ENCODE measurements around the gene MYEOV. TPM values are rescaled to one million over a fixed set of nuclear protein-coding genes. Genes with fewer than 3 reads are reported as not detected.

MYEOV gene
- total and polyA plus RNA-seq, 2 donors (not counting 1 experiment from before 2014, with no cell fraction given) = 0.72 TPM; not detected in 1

DNA sequence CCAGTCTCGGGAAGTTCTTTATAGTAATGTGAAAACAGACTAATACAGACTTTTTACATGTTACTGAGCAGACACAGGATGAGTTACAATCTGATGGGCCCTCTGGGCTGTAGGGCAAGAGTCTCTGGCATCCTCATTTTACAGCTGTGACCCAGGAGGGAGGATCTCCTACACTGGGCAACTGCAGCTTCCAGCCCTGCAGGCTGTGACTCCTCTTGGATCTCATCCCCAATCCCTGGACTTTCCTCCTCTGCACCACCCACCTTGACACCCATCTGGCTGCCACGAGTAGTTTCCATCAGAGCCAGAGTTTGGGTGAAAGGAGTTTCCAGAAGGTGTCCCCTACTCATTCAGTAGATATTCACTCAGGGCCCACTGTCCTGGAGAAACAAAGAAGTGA, 48.9 kb upstream of the MYEOV start:
- no peaks in the 10 kb centered on the region for H3K36me3 ChIP-seq (replicated peaks in 1 of 2; ENCODE audit: control extremely low read depth in 1 of 2, control insufficient read depth in 1 of 2, extremely low read depth in 1 of 2, insufficient read depth in 2 of 2, low read length in 1 of 2)
- no peak overlapping the region for H3K9ac ChIP-seq (ENCODE audit: low read length)
- H3K79me2 ChIP-seq (ENCODE audit: control insufficient read depth, insufficient read depth, low read length) = no peaks in the 10 kb centered on the region
- no peak overlapping the region for H3K4me3 ChIP-seq (ENCODE audit: control extremely low read depth in 1 of 5, extremely low read depth in 1 of 5, insufficient read depth in 1 of 5, low read depth in 2 of 5, low read length in 4 of 5)
- intact Hi-C loops (cut with micrococcal nuclease) = no loop called here
- no peaks in the 10 kb centered on the region for H3K27me3 ChIP-seq (replicated peaks in 1 of 4; ENCODE audit: control extremely low read depth in 1 of 4, control insufficient read depth in 3 of 4, insufficient read depth in 4 of 4, low read length in 3 of 4)
- TF ChIP-seq, protein P1, sequence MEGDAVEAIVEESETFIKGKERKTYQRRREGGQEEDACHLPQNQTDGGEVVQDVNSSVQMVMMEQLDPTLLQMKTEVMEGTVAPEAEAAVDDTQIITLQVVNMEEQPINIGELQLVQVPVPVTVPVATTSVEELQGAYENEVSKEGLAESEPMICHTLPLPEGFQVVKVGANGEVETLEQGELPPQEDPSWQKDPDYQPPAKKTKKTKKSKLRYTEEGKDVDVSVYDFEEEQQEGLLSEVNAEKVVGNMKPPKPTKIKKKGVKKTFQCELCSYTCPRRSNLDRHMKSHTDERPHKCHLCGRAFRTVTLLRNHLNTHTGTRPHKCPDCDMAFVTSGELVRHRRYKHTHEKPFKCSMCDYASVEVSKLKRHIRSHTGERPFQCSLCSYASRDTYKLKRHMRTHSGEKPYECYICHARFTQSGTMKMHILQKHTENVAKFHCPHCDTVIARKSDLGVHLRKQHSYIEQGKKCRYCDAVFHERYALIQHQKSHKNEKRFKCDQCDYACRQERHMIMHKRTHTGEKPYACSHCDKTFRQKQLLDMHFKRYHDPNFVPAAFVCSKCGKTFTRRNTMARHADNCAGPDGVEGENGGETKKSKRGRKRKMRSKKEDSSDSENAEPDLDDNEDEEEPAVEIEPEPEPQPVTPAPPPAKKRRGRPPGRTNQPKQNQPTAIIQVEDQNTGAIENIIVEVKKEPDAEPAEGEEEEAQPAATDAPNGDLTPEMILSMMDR (IDR thresholded peaks at IDR 0.05) = no peak
- no peak for TF ChIP-seq EZH2 (IDR thresholded peaks at IDR 0.05; ENCODE audit: borderline replicate concordance, insufficient read depth, low read depth, low read length, poor library complexity, severe bottlenecking)
- no peaks in the 10 kb centered on the region for H4K20me1 ChIP-seq (ENCODE audit: control insufficient read depth, insufficient read depth, low read length, poor library complexity, severe bottlenecking)
- no peak overlapping the region for H3K4me2 ChIP-seq (replicated peaks; ENCODE audit: low read depth, low read length, poor library complexity, severe bottlenecking)
- no peaks in the 10 kb centered on the region for H3K9me3 Mint-ChIP-seq (ENCODE audit: insufficient read depth)
- CTCF ChIA-PET = no interaction called here
- POLR2A ChIA-PET = no interaction called here
- no peak for ATAC-seq (ENCODE audit: low read depth)
- WGBS (ENCODE audit: insufficient coverage) = no CpG with 5 or more reads among the region's 2 CpGs
- no peak overlapping the region for H3K27ac ChIP-seq (ENCODE audit: low read length in 2 of 2)
- no peak overlapping the region for H3K4me3 Mint-ChIP-seq
- peaks cover 7 to 9% of the 10 kb centered on the region in 2 donors for H3K4me1 ChIP-seq (ENCODE audit: control insufficient read depth in 2 of 2, insufficient read depth in 2 of 2, low read length in 2 of 2)
- no peak overlapping the region for H2AFZ ChIP-seq (ENCODE audit: insufficient read depth, low read depth, low read length, poor library complexity, severe bottlenecking)
- no peak overlapping the region for H3K27ac Mint-ChIP-seq
- H3K27me3 Mint-ChIP-seq = peaks cover 7% of the 10 kb centered on the region
- DNase-seq = no peak
- peaks cover 0 to 9% (median 0%) of the 10 kb centered on the region in 3 donors for H3K9me3 ChIP-seq (ENCODE audit: control extremely low read depth in 1 of 3, control insufficient read depth in 2 of 3, insufficient read depth in 1 of 3, low read length in 2 of 3)
- peaks cover 11% of the 10 kb centered on the region for H3K4me1 Mint-ChIP-seq

DNA sequence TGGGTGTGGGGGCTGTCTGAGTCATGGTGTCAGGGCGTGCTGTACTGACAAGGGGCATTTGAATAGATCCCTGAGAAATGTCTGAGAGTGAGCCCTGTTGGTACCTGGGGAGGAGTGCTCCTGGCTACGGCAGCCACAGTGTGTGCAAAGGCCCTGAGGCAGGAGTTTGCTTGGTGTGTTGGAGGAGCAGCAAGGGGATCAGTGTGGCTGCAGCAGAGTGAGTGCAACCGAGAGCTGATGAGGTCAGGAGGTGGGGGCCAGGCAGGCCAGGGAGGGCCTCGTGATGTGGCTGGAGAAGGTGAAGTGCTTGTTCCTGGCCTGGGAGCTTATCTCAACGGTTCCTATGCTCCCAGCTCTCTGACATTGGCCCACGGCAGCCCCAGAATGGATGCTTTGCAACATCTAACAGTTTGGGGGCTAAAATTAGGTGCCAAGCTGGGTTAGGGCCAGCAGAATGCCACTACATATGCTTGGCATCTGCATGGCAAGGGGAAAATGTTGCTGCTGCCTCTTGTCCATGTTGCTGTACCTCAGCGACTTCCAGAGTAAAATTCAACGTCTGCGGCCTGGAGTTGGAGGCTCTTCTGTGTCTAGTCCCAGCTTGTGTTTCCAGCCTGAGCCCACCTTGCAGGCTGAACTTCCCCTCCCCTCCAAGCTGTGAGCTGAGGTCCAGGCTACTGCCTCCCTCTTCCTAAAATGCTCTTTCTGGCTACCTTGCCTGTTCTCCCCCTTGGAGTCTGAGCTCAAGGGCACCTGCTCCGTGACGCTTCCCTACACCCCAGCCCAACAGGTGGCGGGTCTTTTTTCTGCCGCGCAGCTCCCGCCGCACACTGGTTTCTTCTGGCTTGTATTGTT, 48.2 kb upstream of the MYEOV start:
- Histone ChIP-seq H3K9me3 (ENCODE audit: control extremely low read depth in 1 of 3, control insufficient read depth in 2 of 3, insufficient read depth in 1 of 3, low read length in 2 of 3) (peaks cover 0 to 9% (median 0%) of the 10 kb centered on the region in 3 donors), H4K20me1 (ENCODE audit: control insufficient read depth, insufficient read depth, low read length, poor library complexity, severe bottlenecking) (no peaks in the 10 kb centered on the region), H3K27ac (ENCODE audit: low read length in 2 of 2) (no peak overlapping the region), H3K4me2 (replicated peaks; ENCODE audit: low read depth, low read length, poor library complexity, severe bottlenecking) (no peak overlapping the region), H3K9ac (ENCODE audit: low read length) (no peak overlapping the region), H3K36me3 (replicated peaks in 1 of 2; ENCODE audit: control extremely low read depth in 1 of 2, control insufficient read depth in 1 of 2, extremely low read depth in 1 of 2, insufficient read depth in 2 of 2, low read length in 1 of 2) (no peaks in the 10 kb centered on the region), H3K4me3 (ENCODE audit: control extremely low read depth in 1 of 5, extremely low read depth in 1 of 5, insufficient read depth in 1 of 5, low read depth in 2 of 5, low read length in 4 of 5) (no peak overlapping the region), H3K4me1 (ENCODE audit: control insufficient read depth in 2 of 2, insufficient read depth in 2 of 2, low read length in 2 of 2) (peaks cover 7 to 9% of the 10 kb centered on the region in 2 donors), H2AFZ (ENCODE audit: insufficient read depth, low read depth, low read length, poor library complexity, severe bottlenecking) (no peak overlapping the region), H3K27me3 (replicated peaks in 1 of 4; ENCODE audit: control extremely low read depth in 1 of 4, control insufficient read depth in 3 of 4, insufficient read depth in 4 of 4, low read length in 3 of 4) (no peaks in the 10 kb centered on the region), H3K79me2 (ENCODE audit: control insufficient read depth, insufficient read depth, low read length) (no peaks in the 10 kb centered on the region)
- intact Hi-C loops (cut with micrococcal nuclease) = no loop called here
- DNase-seq (no peak), ATAC-seq (ENCODE audit: low read depth) (no peak)
- H3K27ac Mint-ChIP-seq = no peak overlapping the region
- no peak overlapping the region for H3K4me3 Mint-ChIP-seq
- TF ChIP-seq, protein P1 (IDR thresholded peaks at IDR 0.05) = no peak
- no peak for TF ChIP-seq EZH2 (IDR thresholded peaks at IDR 0.05; ENCODE audit: borderline replicate concordance, insufficient read depth, low read depth, low read length, poor library complexity, severe bottlenecking)
- ChIA-PET POLR2A (no interaction called here), CTCF (no interaction called here)
- peaks cover 11% of the 10 kb centered on the region for H3K4me1 Mint-ChIP-seq
- 85% methylated on average over 9 of the region's 16 CpGs for WGBS (ENCODE audit: insufficient coverage)
- H3K9me3 Mint-ChIP-seq (ENCODE audit: insufficient read depth) = no peaks in the 10 kb centered on the region
- peaks cover 7% of the 10 kb centered on the region for H3K27me3 Mint-ChIP-seq
